SK-N-SH treated with all-trans-retinoic acid at 6 μM for 48 hours (cell line): Measurements from ENCODE around the gene TXNRD2.

Experiments used
- ATAC-seq: fragments of 200-7000 bp; cut with Tn5 transposase; 3 replicates; pipeline ENCODE4 v1.9.1; 2020; ENCODE audit warnings: mild to moderate bottlenecking, moderate library complexity
- ARNTL ChIP-seq: fragments of 450-650 bp; formaldehyde crosslinking; IDR thresholded peaks from 2 replicates; pipeline ENCODE4 v1.5.0; 2020; ENCODE audit warnings: low read depth, mild to moderate bottlenecking, moderate library complexity, borderline replicate concordance
- BACH2 ChIP-seq: fragments of 250-450 bp; sonication (Bioruptor Pico); IDR thresholded peaks from 2 replicates; pipeline ENCODE4 v1.9.0; 2021; ENCODE audit warnings: mild to moderate bottlenecking, borderline replicate concordance
- CREB5 ChIP-seq: fragments of 250-450 bp; sonication (Bioruptor Pico); IDR thresholded peaks from 2 replicates; pipeline ENCODE4 v1.5.1; 2020; ENCODE audit warnings: low read depth, mild to moderate bottlenecking, moderate library complexity
- CSDC2 ChIP-seq: fragments of 250-450 bp; sonication (Bioruptor Pico); IDR thresholded peaks from 2 replicates; pipeline ENCODE4 v1.5.0; 2020; ENCODE audit warnings: mild to moderate bottlenecking, moderate library complexity
- CSRNP3 ChIP-seq: fragments of 250-450 bp; sonication (Bioruptor Pico); IDR thresholded peaks from 2 replicates; pipeline ENCODE4 v1.5.1; 2021; ENCODE audit warnings: mild to moderate bottlenecking, moderate library complexity
- ESRRG ChIP-seq: fragments of 250-450 bp; sonication (Bioruptor Pico); IDR thresholded peaks from 2 replicates; pipeline ENCODE4 v1.6.1; 2021; ENCODE audit warnings: mild to moderate bottlenecking
- GLIS3 ChIP-seq: fragments of 250-450 bp; sonication (Bioruptor Pico); IDR thresholded peaks from 2 replicates; pipeline ENCODE4 v1.5.0; 2020; ENCODE audit warnings: mild to moderate bottlenecking, moderate library complexity
- ISL1 ChIP-seq: fragments of 250-450 bp; sonication (Bioruptor Pico); IDR thresholded peaks from 2 replicates; pipeline ENCODE4 v2.1.2; 2022; ENCODE audit warnings: mild to moderate bottlenecking, moderate library complexity
- OSR1 ChIP-seq: fragments of 250-450 bp; sonication (Bioruptor Pico); IDR thresholded peaks from 2 replicates; pipeline ENCODE4 v1.8.0; 2022; ENCODE audit warnings: moderate library complexity, mild to moderate bottlenecking, inconsistent platforms
- PATZ1 ChIP-seq: fragments of 250-450 bp; sonication (Bioruptor Pico); IDR thresholded peaks from 2 replicates; pipeline ENCODE4 v1.8.0; 2020; ENCODE audit warnings: mild to moderate bottlenecking, moderate library complexity, borderline replicate concordance
- POU6F1 ChIP-seq: fragments of 250-450 bp; sonication (Bioruptor Pico); IDR thresholded peaks from 2 replicates; pipeline ENCODE4 v1.8.0; 2021; ENCODE audit warnings: low read depth, mild to moderate bottlenecking, moderate library complexity, borderline replicate concordance
- PPARA ChIP-seq: fragments of 250-450 bp; sonication (Bioruptor Pico); IDR thresholded peaks from 2 replicates; pipeline ENCODE4 v1.5.0; 2020; ENCODE audit warnings: mild to moderate bottlenecking, borderline replicate concordance
- RARB ChIP-seq: fragments of 250-450 bp; sonication (Bioruptor Pico); IDR thresholded peaks from 2 replicates; pipeline ENCODE4 v1.8.0; 2021; ENCODE audit warnings: mild to moderate bottlenecking, moderate library complexity
- SNAI2 ChIP-seq: fragments of 250-450 bp; sonication (Bioruptor Pico); IDR thresholded peaks from 2 replicates; pipeline ENCODE4 v1.5.0; 2020; ENCODE audit warnings: mild to moderate bottlenecking, moderate library complexity
- TCF4 ChIP-seq: fragments of 250-450 bp; sonication (Bioruptor Pico); IDR thresholded peaks from 2 replicates; pipeline ENCODE4 v1.8.0; 2021; ENCODE audit warnings: mild to moderate bottlenecking, moderate library complexity, borderline replicate concordance
- TOX ChIP-seq: fragments of 250-450 bp; sonication (Bioruptor Pico); IDR thresholded peaks from 2 replicates; pipeline ENCODE4 v1.8.0; 2021; ENCODE audit warnings: mild to moderate bottlenecking, moderate library complexity, borderline replicate concordance
- TSHZ2 ChIP-seq: fragments of 250-450 bp; sonication (Bioruptor Pico); IDR thresholded peaks from 2 replicates; pipeline ENCODE4 v1.5.0; 2020; ENCODE audit warnings: mild to moderate bottlenecking, moderate library complexity
- ZC3H10 ChIP-seq: fragments of 250-450 bp; sonication (Bioruptor Pico); IDR thresholded peaks from 2 replicates; pipeline ENCODE4 v1.5.1; 2021; ENCODE audit warnings: mild to moderate bottlenecking, moderate library complexity
- ZFP3 ChIP-seq: fragments of 250-450 bp; sonication (Bioruptor Pico); IDR thresholded peaks from 2 replicates; pipeline ENCODE4 v1.5.0; 2020; ENCODE audit warnings: mild to moderate bottlenecking, moderate library complexity
- ZFP30 ChIP-seq: fragments of 450-650 bp; formaldehyde crosslinking; IDR thresholded peaks from 2 replicates; pipeline ENCODE4 v1.5.0; 2022; ENCODE audit warnings: mild to moderate bottlenecking, moderate library complexity
- ZNF565 ChIP-seq: fragments of 450-650 bp; formaldehyde crosslinking; conservative IDR thresholded peaks from 2 replicates; pipeline ENCODE4 v1.5.0; 2020; ENCODE audit warnings: low read depth, mild to moderate bottlenecking, moderate library complexity
- ZNF70 ChIP-seq: fragments of 450-650 bp; formaldehyde crosslinking; IDR thresholded peaks from 2 replicates; pipeline ENCODE4 v1.5.0; 2020; ENCODE audit warnings: mild to moderate bottlenecking, moderate library complexity
- ZNF8 ChIP-seq: fragments of 450-650 bp; formaldehyde crosslinking; IDR thresholded peaks from 2 replicates; pipeline ENCODE4 v1.5.0; 2020; ENCODE audit warnings: mild to moderate bottlenecking, moderate library complexity

The TXNRD2 gene

GRCh38 chr22:19898831-19899567 is 42.6 kb downstream of the TXNRD2 start:
- TF ChIP-seq ZNF565 (no peak), TCF4 (CRISPR knock-in tag) (no peak), ESRRG (no peak), PPARA (no peak), RARB (CRISPR knock-in tag) (no peak)
- no peak for ATAC-seq

- TF ChIP-seq PATZ1 (CRISPR knock-in tag) (no peak), CREB5 (CRISPR knock-in tag) (no peak), ARNTL (CRISPR knock-in tag) (no peak), GLIS3 (CRISPR knock-in tag) (no peak), SNAI2 (CRISPR knock-in tag) (no peak), ZNF8 (CRISPR knock-in tag) (no peak), TOX (CRISPR knock-in tag) (no peak), OSR1 (CRISPR knock-in tag) (no peak), ZFP30 (no peak), CSRNP3 (CRISPR knock-in tag) (no peak), ZFP3 (CRISPR knock-in tag) (no peak), CSDC2 (CRISPR knock-in tag) (no peak), PPARA (no peak), ZNF70 (no peak), ZNF565 (no peak), POU6F1 (CRISPR knock-in tag) (no peak), TSHZ2 (CRISPR knock-in tag) (no peak)
These were observed 43.5 kb downstream of the TXNRD2 start for GRCh38 chr22:19898145-19898544.

GRCh38 chr22:19897726-19898125 is 43.9 kb downstream of the TXNRD2 start:
- no peak for ATAC-seq
- TF ChIP-seq PPARA, result no peak
- no peak for TF ChIP-seq ZNF565
- TF ChIP-seq ZFP30, result no peak
- TF ChIP-seq CSRNP3 (CRISPR knock-in tag), result no peak
- TF ChIP-seq RARB (CRISPR knock-in tag), result no peak
- no peak for TF ChIP-seq CREB5 (CRISPR knock-in tag)
- TF ChIP-seq ISL1 (CRISPR knock-in tag), result no peak
- no peak for TF ChIP-seq ZC3H10 (CRISPR knock-in tag)
- no peak for TF ChIP-seq BACH2
- TF ChIP-seq TCF4 (CRISPR knock-in tag), result no peak
- no peak for TF ChIP-seq OSR1 (CRISPR knock-in tag)
- TF ChIP-seq CSDC2 (CRISPR knock-in tag), result no peak
- no peak for TF ChIP-seq ZNF70

More at GRCh38 chr22:19898145-19898544, 43.5 kb downstream of the TXNRD2 start:
- ATAC-seq, result no peak
